HG03378 (cell line): ENCODE measurements around the gene YIF1A.
"Not testable (repeated sequence)": the region's sequence is repeated elsewhere in the genome, so short reads cannot be mapped to it uniquely, and the experiment has no call there.

ENCODE experiments used
- ATAC-seq: cut with Tn5 transposase; IDR thresholded peaks from one replicate; pipeline ENCODE4 v1.9.1; 2021; ENCODE audit warnings: mild to moderate bottlenecking, moderate library complexity; ENCODE audit not compliant: unreplicated experiment

YIF1A gene

DNA sequence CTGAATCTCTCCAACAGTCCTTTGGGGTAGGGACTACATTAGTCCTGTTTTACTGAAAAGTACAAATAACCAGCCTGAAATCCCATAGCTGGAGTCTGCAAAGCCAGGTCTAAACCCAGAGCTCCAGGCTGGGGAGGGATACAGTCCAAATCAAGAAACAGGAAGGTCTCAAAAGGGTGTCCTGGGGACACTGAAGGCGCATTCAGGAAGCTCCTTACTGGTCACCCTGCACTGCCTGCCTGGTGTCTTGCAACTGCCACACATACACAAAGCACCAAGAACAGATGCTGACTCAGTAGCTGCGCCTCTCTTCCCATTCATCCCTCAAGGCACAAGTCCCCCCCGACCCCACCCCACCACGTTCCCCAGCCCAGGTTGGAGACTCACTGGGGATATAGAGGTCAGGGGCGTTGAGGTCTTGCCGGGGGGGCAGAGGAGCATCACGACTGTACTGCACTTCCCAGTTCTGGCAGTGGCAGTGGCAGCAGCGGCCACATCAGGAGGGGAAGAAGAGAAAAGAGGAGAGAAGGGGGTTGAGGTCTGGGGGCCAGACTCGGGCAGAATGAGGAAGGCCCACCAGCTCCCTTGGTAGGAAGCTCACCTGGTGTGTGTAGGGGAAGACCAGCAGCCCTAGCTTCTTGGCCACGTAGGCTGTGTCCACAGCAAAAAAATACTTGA, 1.6 kb downstream of the YIF1A start:
- ATAC-seq: no peak

DNA sequence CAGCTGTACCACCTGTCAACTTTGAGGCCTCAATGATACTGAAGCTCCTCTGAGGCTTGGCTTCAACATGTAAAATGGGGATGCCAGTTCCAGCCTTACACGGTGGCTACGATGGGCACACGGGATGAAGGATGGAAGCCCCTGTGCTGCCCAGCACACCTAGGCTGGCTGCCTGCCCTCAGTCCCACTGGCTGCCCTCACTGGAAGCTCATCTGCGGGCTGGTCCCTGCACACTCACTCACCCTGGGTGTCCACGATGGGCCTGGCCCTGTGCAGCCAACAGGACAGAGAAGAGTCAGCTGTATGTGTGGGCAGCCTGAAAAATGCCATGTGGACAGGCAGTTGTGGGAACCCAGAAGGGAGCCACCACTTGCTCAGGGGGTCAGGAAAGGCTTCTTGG, 2.2 kb downstream of the YIF1A start:
- ATAC-seq: no peak

DNA sequence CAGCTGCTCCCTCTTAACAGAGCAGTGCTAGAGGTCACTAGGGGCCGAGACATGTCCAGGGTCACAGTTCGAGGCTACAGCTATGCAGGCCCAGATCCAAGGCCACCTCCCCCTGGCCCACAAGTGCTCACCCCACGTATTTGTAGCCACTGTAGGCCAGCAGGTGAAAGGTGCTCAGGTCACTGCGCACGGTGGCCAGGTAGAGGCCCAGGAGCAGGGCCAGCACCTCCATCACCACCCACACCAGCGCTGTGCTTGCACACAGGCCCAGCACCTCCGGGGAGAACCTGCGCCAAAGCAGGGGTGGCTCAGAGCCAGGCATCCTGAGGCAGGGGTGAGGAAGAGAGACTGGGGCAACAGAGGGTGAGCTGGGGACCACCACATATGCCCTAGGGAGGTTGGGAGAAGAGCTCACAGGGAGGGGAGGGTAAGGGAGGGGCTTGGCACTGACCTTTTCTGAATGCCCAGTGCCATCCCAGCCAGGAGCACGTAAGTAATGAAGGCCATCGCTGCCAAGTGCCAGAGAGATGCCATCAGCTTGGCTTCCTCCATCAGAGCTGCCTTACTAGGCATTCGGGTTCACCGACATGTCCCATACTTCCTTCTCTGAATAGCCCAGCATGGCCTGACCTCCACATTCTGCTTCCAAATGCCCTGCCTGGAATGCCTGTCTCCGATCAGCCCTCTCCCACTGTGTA, 3.5 kb downstream of the YIF1A start:
- ATAC-seq: no peak

DNA sequence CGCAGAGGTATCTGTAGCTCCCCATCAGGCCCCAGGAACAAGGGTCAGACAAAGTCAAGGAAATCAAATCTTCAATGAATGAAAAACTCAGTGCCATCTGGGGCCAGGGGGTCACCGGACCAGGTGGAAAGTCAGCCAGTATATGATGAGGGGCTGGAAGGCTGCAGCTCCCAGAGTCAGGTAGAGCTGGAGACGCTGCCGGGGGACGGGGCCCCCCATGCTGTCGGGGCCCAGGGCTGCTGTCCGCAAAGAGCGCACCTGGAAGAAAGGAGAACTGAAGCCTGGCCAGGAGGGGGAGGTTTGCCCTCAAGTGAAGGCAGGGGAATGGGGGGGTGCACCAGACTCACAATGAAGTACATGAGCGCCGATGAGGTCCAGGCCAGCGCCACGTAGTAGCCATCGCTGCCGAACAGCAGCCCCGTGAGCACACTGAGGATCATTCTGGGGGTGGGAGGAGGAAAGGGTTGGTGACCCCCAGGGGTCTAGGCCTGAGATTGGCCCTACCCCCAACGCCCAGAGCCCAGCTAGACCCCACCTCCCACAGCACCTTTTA, 4.3 kb downstream of the YIF1A start:
- ATAC-seq: no peak

DNA sequence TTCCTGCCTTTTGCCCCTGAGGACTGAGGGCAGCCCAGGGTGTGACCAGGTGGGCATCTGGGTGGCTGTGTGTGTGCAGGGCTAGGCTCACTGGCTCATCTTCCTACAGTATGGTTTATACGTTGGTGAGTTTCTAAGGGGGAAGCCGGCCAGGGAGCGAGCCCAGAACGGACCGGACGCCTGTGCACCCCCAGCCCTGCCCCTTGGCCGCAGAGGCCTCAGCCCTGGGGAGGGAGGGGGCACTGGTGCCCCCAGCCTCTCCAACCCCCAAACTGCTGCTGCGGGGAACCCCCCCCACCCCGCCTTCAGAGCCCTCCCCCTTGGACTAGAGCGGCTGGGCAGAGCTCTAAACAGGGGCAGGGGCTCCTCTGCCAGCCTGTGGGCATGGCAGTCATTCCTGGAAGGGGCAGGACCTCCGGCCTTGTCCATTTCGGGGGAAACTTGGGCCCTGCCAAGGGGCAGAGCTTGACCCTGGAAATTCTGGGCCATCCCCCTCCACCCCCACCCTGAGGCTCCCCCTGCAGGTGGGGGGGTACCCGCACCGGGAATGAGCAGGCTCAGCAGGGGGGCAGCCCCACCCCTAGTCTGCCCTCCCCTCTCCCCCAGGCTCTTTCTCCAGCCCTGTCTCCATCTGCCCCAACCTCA, 5.4 kb downstream of the YIF1A start:
- no peak for ATAC-seq

DNA sequence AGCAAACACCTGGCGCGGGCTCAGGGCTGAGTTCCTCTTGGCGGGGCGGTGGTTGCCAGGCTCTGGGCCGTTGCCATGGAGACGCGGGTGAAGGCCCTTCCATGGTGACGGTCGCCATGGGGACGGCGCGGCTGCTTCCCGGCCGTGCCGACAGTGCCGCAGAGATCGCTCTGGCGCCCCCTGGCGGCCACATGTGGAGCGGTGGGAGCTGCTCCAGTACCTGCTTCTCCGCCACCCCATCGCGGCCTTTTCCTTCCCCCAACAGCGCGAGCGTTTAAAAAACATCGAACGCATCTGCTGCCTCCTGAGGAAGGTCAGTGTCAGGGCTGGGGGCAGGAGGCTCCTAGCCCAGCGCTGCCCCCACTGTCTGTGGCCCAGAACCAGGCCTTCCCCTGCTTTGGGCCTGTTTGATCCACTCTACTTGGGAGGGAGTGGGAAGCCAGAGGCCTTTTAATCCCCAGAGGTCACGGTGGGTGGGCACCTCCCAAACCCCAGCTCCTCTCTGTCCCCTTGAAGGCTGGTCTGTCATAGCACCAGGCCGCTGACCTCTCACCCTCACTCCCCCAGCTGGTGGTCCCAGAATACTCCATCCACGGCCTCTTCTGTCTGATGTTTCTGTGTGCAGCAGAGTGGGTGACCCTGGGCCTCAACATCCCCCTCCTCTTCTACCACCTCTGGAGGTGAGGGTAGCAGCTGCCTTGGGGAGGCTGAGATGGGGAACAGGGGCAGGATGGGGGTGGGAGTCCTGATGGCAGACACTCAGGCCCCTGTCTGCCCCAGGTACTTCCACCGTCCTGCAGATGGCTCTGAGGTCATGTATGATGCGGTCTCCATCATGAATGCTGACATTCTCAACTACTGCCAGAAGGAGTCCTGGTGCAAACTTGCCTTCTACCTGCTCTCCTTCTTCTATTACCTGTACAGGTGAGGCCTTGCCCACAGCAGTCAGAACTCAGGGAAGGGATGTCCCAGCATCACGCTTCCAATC, 6.2 kb downstream of the YIF1A start:
- peak; percentile 63 for ATAC-seq

DNA sequence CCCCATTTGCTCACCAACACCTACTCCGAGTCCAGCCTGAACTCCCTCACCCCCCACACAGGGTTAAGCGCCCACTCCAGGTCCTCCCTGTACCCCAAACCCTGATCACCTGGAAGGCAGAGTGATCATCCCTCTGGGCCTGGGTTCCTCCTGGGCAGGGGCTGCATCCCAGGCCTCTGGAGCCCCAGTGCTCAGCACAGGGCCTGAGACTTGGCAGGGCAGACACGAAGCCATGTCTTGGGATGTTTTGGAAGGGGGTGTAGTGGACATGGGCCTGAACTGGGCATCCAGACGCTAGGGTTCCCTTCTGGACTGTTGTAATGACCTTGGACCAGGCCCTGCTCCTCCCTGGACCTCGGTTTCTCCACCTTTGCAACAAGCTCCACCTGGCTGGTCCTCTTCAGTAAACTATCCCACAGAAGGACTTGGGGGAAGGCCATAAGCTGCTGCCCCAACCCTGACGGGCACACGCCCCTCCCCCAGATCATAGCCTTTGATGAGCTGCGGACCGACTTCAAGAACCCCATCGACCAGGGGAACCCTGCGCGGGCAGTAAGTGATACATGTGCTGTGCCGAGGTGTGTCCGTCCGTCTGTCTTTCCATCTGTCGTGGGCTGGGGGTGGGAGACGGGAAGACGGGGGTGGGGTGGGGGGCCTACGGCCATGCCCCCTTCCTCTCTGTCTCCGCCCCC, 7.0 kb downstream of the YIF1A start:
- ATAC-seq: no peak

DNA sequence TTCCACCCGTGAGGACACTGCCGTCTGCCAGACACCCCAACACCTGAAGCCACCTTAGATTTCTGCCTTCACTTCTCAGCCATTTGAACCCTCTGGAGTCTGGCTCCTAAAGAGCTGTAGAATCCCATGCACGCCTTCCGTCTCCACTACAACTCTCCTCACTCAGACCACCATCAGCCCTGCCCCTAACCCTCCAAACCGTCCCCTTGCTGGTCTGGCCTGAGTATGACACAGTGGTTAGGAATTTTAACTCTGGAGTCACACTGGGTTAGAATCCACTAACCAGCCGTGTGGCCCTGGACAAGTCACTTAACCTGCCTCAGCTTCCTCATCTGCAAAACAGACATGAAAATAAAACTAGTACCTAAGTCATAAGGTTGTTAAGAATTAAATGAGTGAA, 7.9 kb downstream of the YIF1A start:
- ATAC-seq: no peak

DNA sequence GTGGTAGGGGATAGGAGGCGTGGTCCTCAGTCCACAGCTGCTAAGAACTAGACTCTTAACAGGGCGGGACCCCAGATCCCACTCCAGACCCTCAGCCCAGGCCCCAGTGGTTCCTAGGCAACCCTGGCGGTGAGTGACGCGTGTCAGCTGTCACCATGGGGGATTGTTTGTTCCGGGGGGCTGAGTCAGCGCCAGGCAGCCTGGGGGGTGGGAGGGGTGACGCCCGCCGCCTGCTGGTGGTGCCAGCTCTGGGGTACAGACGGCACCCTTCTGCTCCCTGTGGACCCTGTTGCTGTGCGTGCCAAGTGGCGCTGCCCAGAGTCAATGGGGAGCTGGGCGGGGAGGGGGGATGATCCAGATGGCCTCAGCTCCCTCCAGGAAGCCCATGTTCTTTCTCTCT, 8.5 kb downstream of the YIF1A start:
- ATAC-seq: no peak

DNA sequence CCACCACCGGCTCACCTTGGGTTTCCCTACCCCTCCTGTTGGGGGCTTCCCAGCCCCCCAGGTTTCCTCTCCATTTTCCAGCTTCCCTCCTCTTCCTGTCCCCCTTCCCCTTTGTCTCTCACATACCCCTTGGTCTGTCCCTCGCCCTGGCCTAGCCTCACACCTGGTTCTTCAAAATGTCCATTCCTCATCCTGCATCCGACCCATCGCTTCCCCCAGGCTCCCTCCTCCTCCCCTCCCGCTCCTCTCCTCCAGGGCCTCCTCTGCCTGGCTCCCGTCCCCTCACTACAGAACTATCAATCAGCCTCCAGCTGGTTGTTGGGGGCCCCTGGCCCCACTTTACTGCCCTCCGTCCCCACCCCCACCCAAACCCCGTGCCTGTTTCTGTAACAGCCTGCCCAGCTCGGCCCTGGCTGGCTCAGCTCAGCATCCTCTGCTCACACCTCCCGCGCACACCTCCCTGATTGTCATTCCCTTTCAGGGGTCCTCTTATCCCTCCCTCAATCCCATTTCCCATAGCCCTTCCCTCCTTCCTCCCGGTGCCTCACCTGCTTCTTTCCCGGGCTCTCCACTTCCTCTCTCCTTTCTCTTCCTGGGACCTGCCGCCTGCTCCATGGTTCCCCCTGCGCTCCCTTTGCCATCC, 9.7 kb downstream of the YIF1A start:
- ATAC-seq: no peak

DNA sequence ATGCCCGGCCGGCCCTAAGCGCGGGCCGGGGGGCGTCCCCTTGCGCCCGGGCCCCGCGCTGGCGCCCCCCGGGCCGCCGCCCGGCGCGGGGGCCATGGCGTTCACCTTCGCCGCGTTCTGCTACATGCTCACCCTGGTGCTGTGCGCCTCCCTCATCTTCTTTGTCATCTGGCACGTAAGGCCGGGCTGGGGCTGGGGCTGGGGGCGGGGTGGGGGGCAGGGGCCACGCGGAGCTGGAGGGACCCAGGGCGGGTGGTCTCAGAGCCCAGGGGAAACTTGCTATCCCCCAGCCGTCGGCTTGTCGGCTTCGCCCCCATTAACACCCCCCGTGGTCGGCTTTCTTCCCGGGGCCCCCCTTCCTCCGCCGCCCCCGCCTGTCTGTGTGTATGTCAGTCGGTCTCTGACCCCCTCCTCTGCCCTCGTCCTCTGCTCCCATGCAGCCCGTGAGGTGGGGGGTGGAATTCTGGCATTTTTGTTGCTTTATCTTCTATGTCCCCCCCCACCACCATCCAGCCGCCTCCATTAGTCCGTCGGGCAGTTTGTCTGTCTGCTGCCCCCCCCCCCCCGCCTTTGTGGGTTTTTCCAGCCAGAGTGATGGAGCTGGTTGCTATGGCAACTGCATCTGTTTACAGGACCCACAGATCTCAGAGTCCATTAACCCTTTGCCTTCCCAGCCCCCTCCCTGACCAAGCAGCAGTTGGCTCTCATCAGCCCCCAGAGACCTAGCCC, 10.4 kb downstream of the YIF1A start:
- no peak for ATAC-seq

DNA sequence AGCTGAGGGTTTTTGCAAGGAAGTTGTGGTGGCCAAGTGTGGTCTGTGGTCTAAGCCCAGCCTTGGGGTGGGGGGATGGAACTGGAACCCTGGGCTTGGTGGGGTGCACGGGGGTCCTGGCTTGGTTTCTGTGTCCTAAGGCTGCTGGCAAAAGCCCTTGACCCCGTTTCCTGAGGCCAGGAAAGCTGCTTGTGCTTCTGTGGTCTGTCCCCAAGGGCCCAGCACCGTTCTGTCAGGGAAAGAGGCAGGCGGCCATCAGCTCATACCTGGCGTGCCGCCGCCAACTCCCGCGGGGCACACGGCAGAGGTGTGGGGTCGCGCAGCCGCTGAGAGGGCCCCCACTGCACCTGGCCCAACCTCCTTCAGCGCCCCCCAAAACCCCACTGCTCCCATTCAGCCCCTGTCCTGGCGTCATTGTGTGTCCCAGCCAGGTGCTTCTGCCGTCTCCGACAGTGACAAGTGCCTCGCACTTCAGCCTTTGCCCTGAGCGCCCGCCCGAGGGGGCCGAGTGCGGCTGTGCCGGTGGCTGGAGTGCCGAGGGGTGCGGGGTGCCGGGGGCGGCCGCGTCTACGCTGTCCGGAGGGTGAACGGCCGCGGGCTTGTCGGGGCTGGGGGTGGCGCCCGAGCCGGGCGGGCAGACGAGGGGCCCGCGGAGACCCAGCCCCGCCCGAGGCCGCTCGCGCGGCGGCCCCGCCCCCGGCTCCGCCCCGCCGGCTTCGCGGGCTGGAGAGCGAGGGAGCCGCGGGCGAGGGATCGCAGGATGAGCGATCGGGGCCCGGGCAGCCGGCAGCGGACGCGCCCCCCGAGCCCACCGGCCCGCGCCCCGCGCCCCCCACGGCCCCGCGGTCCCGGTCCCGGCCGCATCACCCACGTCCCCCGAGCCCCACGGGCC, 11.2 kb downstream of the YIF1A start, which contains the start of gene CNIH2:
Gene CNIH2 (plus strand): TSS at position 705 of the 892 bp plus-strand sequence. CDS start 282 bp downstream, outside the sequence.
- ATAC-seq: no peak

DNA sequence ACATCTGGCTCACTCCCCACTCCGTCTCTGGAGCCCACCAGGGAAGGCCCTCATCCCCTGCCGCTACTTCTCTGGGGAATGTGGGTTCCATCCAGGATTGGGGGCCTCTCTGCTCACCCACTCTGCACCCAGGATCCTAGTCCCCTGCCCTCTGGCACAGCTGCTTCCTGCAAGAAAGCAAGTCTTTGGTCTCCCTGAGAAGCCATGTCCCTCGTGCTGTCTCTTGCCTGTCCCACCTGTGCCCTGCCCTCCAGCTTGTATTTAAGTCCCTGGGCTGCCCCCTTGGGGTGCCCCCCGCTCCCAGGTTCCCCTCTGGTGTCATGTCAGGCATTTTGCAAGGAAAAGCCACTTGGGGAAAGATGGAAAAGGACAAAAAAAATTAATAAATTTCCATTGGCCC, 11.9 kb downstream of the YIF1A start:
- not testable (repeated sequence) for ATAC-seq

DNA sequence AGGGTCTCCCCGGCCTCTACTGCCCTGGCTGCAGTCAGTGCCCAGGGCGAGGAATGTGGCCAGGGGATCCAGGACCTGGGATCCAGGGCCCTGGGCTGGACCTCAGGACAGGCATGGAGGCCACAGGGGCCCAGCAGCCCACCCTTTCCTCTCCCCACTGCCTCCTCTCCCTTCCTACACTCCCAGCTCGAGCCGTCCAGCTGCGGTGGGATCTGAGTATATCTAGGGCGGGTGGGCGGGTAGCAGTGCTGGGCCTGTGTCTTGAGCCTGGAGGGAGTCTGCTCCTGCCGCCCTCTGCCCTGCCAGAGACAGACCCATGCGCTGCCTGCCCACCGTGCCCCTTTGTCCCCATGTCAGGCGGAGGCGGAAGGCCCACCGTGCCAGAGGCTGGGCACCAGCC, 12.3 kb downstream of the YIF1A start:
- ATAC-seq: not testable (repeated sequence)

DNA sequence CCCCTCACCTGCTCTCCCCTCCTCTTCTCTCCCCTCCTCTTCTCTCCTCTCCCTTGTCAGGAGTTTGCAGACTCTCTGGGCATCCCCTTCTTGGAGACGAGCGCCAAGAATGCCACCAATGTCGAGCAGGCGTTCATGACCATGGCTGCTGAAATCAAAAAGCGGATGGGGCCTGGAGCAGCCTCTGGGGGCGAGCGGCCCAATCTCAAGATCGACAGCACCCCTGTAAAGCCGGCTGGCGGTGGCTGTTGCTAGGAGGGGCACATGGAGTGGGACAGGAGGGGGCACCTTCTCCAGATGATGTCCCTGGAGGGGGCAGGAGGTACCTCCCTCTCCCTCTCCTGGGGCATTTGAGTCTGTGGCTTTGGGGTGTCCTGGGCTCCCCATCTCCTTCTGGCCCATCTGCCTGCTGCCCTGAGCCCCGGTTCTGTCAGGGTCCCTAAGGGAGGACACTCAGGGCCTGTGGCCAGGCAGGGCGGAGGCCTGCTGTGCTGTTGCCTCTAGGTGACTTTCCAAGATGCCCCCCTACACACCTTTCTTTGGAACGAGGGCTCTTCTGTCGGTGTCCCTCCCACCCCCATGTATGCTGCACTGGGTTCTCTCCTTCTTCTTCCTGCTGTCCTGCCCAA, 12.8 kb downstream of the YIF1A start:
- ATAC-seq: no peak

DNA sequence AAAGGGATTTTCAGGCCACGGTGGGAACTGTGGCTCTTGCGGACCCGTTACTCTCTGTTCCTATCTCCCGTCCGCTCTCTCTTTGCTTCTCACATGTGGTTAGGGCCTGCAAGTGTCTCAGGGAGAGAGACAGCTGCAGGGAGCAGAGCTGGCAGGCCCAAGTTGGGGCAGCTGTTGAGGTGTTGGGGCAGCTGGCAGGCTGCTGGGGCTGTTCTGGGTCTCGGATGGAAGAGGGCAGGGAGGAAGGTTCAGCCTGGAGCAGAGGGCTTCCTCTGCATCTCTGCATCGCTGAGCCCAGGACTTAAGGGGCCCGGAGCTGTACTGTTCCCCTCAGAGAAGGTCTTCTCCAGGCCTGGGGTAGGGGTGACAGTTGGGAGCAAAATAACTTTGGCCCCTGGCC, 13.5 kb downstream of the YIF1A start:
- no peak for ATAC-seq

DNA sequence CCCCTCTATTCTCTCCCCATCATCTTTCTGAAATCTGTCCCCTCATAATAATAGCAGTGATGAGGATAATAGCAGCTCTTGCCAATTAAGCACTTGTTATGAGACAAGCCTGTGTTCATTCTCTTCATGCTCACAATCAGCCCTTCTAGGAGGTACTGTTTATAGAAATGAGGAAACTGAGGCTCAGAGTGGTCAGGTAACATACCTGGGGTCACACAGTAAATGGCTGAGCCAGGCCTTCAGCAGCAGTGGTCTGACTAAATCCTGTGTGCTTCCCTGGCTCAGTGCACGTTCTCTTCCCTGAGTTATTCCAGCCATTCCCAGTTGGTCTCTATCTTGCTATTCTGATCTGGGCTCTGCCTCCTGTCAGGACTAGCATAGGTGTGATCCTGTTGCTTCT, 14.7 kb downstream of the YIF1A start:
- ATAC-seq: no peak
